Measurements from ENCODE around the gene CTNNBL1. TPM values are rescaled to one million over a fixed set of nuclear protein-coding genes. Genes with fewer than 3 reads are reported as not detected.
A peak's percentile ranks its signal among the peaks of the same experiment; 100 is the strongest.

The CTNNBL1 gene
- total and polyA plus RNA-seq, 12 donors = 5.5 to 75.5 (median 37.7) TPM

- no peak for DNase-seq
- H3K9me3 ChIP-seq (replicated peaks in 1 of 3) = no peaks in the 10 kb centered on the region
- H3K4me3 ChIP-seq = no peak overlapping the region
- 85 to 93% (median 93%) methylated on average over 3 to 4 of the region's 4 CpGs; no CpG with 5 or more reads in 1 of the 4 donors for WGBS, 4 donors
- intact Hi-C loops (cut with DNase I) = no loop called here
- H3K4me1 ChIP-seq (replicated peaks in 1 of 2) = peaks cover 0 to 9% of the 10 kb centered on the region in 2 donors
- TF ChIP-seq POLR2A (IDR thresholded peaks at IDR 0.05) = no peak
- TF ChIP-seq, protein P1, sequence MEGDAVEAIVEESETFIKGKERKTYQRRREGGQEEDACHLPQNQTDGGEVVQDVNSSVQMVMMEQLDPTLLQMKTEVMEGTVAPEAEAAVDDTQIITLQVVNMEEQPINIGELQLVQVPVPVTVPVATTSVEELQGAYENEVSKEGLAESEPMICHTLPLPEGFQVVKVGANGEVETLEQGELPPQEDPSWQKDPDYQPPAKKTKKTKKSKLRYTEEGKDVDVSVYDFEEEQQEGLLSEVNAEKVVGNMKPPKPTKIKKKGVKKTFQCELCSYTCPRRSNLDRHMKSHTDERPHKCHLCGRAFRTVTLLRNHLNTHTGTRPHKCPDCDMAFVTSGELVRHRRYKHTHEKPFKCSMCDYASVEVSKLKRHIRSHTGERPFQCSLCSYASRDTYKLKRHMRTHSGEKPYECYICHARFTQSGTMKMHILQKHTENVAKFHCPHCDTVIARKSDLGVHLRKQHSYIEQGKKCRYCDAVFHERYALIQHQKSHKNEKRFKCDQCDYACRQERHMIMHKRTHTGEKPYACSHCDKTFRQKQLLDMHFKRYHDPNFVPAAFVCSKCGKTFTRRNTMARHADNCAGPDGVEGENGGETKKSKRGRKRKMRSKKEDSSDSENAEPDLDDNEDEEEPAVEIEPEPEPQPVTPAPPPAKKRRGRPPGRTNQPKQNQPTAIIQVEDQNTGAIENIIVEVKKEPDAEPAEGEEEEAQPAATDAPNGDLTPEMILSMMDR (IDR thresholded peaks at IDR 0.05) = no peak
- no peaks in the 10 kb centered on the region for H3K36me3 ChIP-seq (replicated peaks in 1 of 2)
- no peaks in the 10 kb centered on the region for H3K27me3 ChIP-seq
- no peak overlapping the region for H3K27ac ChIP-seq
Measured at GRCh38 chr20:37894454-37894853, 200.6 kb downstream of the CTNNBL1 start.

DNA sequence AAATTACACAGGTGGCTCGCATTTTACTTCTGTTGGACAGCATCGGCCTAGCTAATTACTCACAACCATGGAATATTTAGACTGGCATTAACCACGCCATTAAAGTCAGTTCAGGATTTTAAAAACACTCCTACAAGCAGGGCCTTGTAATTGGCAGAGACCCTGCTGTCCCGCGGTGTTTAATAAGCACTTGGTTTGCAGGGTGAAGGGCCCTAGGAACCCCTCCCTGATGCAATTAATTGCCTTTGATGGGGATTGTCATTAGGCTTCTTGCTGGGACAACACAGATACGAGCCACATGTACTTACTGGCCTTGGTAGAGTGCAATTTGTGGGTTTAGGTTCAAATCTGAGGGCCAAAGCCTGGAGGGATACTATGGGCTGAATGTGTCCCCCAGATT is 201.3 kb downstream of the CTNNBL1 start:
- intact Hi-C loops (cut with DNase I) = no loop called here
- Histone ChIP-seq H3K4me1 (replicated peaks in 1 of 2) (peaks cover 0 to 9% of the 10 kb centered on the region in 2 donors), H3K27ac (no peak overlapping the region), H3K9me3 (replicated peaks in 1 of 3) (no peaks in the 10 kb centered on the region), H3K27me3 (no peaks in the 10 kb centered on the region), H3K36me3 (replicated peaks in 1 of 2) (no peaks in the 10 kb centered on the region), H3K4me3 (no peak overlapping the region)
- no peak for DNase-seq
- no peak for TF ChIP-seq POLR2A (IDR thresholded peaks at IDR 0.05)
- TF ChIP-seq, protein P1 (IDR thresholded peaks at IDR 0.05) = no peak
- 93 to 96% (median 95%) methylated on average over 6 of the region's 6 CpGs for WGBS, 4 donors

- 51 to 63% (median 54%) methylated on average over 11 to 12 of the region's 12 CpGs for WGBS, 4 donors
- Histone ChIP-seq H3K4me3 (no peak overlapping the region), H3K36me3 (replicated peaks in 1 of 2) (no peaks in the 10 kb centered on the region), H3K4me1 (replicated peaks in 1 of 2) (peaks cover 0 to 9% of the 10 kb centered on the region in 2 donors), H3K9me3 (replicated peaks in 1 of 3) (no peaks in the 10 kb centered on the region), H3K27me3 (no peaks in the 10 kb centered on the region), H3K27ac (peak overlapping the region in 1 of 5 donors; percentile 46)
- intact Hi-C loops (cut with DNase I) = no loop called here
- peak in 1 of 7 donors; percentile 43 for DNase-seq
- TF ChIP-seq, protein P1 (IDR thresholded peaks at IDR 0.05) = peak in 2 of 6 experiments; percentile 7 to 8
- TF ChIP-seq POLR2A (IDR thresholded peaks at IDR 0.05) = no peak
Measured at GRCh38 chr20:37896932-37897548, 203.2 kb downstream of the CTNNBL1 start.

- intact Hi-C loops (cut with DNase I) = no loop called here
- H3K27ac ChIP-seq = no peak overlapping the region
- peaks cover 4 to 21% of the 10 kb centered on the region in 2 donors for H3K4me1 ChIP-seq (replicated peaks in 1 of 2)
- DNase-seq = no peak
- TF ChIP-seq, protein P1 (IDR thresholded peaks at IDR 0.05) = no peak
- no peak for TF ChIP-seq POLR2A (IDR thresholded peaks at IDR 0.05)
- H3K36me3 ChIP-seq (replicated peaks in 1 of 2) = no peaks in the 10 kb centered on the region
- H3K9me3 ChIP-seq (replicated peaks in 1 of 3) = no peaks in the 10 kb centered on the region
- no peaks in the 10 kb centered on the region for H3K27me3 ChIP-seq
- WGBS, 4 donors = 71 to 86% (median 80%) methylated on average over 10 of the region's 10 CpGs
- no peak overlapping the region for H3K4me3 ChIP-seq
Measured at GRCh38 chr20:37898233-37899104, 204.6 kb downstream of the CTNNBL1 start.
